T-helper 9 cell (primary cell): ENCODE measurements around the gene DNAH3.
"Not testable (repeated sequence)": the region's sequence is repeated elsewhere in the genome, so short reads cannot be mapped to it uniquely, and the experiment has no call there.

Source experiments
- DNase-seq: peaks from one replicate; pipeline ENCODE4 v3.0.0-alpha.2; 2020
- total RNA-seq, 2 donors: gene quantifications; one replicate each; lab custom pipeline; 2026; lab: John Stamatoyannopoulos, UW

The DNAH3 gene, protein sequence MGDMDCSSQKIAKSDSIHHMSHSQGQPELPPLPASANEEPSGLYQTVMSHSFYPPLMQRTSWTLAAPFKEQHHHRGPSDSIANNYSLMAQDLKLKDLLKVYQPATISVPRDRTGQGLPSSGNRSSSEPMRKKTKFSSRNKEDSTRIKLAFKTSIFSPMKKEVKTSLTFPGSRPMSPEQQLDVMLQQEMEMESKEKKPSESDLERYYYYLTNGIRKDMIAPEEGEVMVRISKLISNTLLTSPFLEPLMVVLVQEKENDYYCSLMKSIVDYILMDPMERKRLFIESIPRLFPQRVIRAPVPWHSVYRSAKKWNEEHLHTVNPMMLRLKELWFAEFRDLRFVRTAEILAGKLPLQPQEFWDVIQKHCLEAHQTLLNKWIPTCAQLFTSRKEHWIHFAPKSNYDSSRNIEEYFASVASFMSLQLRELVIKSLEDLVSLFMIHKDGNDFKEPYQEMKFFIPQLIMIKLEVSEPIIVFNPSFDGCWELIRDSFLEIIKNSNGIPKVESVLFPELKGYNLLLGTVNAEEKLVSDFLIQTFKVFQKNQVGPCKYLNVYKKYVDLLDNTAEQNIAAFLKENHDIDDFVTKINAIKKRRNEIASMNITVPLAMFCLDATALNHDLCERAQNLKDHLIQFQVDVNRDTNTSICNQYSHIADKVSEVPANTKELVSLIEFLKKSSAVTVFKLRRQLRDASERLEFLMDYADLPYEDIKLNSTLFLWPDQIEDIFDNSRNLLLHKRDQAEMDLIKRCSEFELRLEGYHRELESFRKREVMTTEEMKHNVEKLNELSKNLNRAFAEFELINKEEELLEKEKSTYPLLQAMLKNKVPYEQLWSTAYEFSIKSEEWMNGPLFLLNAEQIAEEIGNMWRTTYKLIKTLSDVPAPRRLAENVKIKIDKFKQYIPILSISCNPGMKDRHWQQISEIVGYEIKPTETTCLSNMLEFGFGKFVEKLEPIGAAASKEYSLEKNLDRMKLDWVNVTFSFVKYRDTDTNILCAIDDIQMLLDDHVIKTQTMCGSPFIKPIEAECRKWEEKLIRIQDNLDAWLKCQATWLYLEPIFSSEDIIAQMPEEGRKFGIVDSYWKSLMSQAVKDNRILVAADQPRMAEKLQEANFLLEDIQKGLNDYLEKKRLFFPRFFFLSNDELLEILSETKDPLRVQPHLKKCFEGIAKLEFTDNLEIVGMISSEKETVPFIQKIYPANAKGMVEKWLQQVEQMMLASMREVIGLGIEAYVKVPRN (N-terminal part only)
- 0 to 0.07 reads per million in 2 donors for total RNA-seq

DNA sequence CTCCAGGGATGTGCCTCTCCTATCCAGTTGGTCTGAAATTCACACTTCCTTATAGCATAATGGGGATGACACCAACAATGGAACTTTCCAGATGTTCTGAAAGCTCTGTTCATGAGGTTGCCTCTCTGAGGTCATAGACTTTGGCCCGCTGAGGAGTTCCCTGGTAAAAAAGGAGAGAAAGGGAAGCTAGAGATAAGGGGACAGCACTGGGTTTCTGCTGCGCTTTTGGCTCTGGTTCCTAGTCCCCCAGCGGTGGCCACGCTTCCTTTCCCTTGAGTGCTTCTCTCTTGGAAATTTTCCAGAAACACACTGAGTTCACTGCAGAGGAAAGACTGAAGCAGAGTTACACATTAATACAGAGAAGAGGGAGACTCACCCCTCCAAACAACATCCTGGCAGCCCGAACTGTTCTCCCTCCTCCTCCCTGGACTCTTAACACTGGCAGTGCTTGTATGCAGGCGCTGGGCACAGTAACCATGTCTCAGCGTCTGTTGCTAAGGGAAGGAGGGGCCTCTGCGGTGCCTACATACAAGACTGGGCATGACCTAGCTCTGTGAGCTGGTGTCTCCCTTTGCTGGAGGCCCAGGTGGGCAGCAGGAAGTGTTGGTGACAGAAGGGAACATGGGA lies at the start of gene DNAH3:
Gene DNAH3 (minus strand): TSS at position 472 of the 627 bp plus-strand sequence. CDS start 527 bp downstream, outside the sequence.
- DNase-seq, result no peak

DNA sequence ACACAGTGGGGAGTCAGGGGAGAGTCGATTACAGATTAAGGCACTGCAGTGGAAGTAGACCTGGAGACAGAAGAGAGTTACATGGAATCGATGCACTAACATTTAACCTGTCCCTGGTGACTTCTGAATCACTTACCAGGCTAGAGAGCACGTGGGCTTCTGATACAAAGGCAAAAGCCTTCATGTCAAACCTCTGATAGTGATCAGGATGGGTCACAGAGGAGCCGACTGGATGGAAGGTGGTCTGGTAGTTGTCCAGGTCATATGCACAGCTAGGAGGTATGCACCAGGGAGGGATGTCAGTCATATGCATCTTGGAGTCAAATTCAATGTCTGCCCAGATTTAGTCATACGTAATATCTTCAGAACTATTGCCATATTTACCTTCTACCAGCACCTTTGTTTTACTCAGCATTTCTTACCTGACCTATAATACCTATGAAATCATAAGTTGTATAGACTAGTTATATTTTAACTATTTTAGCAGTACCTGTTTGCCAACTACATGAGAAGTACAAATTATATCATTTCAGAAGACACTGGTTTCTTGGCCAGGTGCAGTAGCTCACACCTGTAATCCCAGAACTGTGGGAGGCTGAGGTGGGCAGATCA lies 49.1 kb upstream of the DNAH3 start:
- no peak for DNase-seq

DNA sequence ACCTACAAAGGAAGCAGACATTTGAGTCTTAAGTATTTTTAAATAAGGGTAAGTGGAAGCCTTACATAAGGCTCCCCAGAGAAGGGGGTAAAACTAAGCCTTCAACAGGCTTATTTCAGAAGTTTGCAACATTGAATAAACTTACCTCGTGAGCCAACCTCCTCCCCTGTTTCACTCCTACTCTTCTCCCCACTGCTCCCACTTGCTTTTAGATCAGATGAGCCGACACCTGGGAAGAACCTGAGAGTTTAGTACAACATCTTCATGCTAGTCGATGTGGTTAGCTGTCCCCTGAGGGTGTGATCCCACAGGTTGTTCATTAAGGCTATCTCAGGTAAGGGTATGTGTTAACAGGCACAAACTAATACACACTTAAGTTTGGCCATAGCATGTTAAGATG lies 47.0 kb upstream of the DNAH3 start:
- no peak for DNase-seq

DNA sequence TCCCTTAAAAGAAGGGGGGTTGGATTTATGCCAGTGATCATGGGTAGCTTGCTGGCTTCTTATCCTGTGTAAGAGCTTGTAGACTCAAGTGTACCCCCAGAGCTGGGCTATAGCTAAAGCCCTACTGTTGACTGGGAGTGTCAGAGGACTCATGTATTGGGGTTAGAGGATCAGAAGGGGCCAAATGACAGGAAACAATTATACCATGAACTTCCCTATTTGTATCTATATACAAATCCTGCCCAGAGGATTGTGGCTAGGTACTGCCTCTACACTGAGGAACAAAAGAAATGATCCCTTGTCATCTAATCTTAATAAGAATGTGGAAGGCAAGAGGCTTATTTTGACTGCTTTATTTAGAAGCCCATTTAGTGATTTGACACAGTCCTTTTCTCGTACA lies 46.5 kb upstream of the DNAH3 start:
- DNase-seq, result no peak

DNA sequence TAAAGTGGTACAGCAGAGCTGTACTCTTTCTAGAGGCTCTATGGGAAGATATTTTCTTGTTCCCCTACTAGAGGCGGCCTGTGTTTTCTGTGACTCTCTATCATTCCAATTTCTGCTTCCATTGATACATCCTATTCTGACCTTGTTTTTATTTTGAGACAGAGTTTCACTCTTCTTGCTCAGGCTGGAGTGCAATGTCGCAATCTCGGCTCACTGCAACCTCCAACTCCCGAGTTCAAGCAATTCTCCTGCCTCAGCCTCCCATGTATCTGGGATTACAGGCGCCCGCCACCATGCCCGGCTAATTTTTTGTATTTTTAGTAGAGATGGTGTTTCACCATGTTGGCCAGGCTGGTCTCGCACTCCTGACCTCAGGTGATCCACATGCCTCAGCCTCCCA lies 44.7 kb upstream of the DNAH3 start:
- not testable (repeated sequence) for DNase-seq

DNA sequence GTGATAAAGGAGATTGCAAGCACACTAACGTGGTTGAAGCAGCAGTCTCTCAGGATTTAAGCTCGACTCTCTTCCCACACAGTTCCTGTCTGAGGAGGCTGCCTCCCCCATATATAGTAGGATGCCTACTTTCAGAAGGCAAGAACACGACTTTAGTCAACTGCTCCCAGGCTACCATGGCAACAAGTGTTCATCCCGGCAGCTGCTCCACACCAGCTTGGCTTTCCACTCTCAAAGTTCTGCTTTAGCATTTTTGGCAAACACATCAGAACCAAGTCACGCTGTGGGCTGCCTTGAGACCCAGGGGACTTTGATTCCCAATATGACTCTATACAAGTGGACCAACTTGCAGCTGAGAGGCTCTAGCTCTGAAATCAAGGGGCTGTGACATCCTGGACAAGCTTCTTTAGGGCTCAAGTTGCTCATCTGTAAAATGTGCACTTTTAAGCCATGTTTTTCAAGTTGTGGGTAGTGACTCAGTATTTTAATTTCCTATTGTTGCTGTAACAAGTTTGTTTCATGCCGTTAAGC lies 44.2 kb upstream of the DNAH3 start:
- DNase-seq, result no peak

DNA sequence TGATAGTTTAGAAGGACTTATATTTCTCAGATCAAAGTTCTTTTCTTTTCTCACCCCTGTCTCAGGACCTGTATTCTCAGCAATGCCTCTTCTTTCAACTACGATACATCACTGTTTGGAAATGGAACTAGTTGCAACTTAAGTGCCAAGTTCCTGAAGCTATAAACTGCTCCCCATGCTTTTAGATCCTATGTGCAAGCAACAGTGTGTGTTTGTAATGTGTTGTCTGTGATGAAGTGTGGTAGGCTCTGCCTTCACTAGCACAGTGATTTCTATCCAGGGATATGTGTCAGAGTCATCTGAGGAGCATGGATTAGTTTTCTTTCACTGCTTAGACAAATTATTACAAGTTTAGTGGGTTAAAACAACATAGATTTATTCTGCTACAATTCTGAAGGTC lies 42.3 kb upstream of the DNAH3 start:
- no peak for DNase-seq

DNA sequence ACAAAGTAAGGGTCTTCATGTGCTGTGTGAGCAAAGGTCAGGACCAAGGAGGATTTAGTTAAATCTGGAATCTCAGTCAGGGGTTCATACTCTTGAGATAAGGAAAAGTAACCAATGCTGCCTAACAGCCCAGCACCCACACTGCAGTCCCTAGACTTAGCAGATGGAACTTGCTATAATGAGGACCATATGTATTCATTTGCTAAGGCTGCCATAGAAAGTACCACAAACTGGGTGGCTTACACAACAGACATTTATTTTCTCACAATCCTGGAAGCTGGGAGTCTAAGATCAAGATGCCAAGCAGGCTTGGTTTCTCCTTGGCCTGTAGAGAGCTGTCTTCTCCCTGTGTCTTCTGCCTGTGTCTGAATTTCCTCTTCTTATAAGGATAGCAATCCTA lies 40.0 kb upstream of the DNAH3 start:
- DNase-seq, result no peak

DNA sequence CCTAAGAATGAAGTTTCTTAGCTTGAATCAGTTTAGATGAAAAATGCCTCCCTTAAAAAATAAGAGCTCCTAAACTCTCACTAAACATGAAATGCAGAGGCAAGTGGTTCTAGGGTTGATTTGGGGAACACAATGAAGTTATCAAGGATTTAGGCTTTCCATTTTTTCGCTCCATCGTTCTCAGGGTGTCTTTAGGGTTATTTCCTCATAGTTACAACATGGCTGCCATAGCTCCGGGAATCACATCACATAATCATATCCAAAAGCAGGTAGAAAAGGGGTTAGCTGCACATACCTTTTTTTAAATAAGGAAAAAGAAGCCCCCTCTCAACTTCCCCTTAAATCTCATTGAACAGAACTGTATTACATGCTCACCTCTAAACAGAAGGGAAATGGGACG lies 39.4 kb upstream of the DNAH3 start:
- no peak for DNase-seq

DNA sequence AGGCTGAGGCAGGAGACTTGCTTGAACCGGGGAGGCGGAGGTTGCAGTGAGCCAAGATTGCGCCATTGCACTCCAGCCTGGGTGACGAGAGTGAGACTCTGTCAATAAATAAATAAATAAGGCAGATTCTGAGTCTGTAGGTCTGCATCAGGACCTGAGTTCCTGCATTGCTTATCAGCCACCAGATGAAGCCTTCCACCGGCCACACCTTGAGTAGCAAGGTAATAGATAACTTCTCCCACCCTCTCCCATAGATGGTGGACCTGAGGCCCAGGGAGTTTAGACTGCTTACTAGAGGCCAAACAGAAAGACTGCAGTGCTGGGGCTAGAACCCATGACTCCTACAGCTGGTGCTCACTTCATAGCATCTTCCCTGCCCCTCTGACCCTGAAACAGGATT lies 38.7 kb upstream of the DNAH3 start:
- no peak for DNase-seq

DNA sequence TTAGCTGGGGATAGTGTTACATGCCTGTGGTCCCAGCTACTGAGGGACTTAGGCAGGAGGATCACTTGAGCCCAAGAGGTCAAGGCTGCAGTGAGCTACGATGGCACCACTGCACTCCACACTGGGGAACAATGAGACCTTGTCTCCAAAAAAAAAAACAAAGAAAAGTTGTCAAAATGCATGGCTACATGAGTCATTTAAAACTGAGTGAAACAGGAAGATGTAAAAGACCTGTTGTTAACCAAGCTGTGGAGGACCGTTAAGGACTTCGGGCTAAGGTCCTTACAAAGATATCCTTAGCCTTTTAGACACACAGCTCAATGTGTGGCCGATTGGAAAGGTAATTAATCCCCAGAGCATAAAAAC lies 35.7 kb upstream of the DNAH3 start:
- no peak for DNase-seq

DNA sequence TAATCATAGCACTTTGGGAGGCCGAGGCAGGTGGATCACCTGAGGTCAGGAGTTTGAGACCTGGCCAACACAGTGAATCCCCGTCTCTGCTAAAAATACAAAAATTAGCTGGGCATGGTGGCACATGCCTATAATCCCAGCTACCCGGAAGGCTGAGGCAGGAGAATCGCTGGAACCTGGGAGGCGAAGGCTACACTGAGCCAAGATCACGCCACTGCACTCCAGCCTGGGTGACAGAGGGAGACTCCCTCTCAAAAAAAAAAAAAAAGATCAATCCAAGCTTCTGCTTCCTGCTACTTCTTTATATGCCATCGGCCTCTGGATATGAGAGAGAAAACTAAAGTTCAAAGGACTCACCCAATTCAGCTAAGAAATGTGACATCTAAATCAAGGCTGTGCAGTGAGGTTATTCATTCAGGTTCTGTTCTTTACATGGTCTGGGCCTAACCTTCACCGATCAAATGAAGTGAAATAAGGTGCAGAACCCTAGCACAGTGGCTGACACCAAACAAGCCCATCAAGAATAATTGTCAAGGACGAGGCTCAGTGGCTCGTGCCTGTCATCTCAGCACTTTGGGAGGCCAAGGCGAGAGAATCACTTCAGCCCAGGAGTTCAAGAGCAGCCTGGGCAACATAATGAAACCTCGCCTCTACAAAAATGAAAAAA lies 35.1 kb upstream of the DNAH3 start:
- DNase-seq, result no peak

DNA sequence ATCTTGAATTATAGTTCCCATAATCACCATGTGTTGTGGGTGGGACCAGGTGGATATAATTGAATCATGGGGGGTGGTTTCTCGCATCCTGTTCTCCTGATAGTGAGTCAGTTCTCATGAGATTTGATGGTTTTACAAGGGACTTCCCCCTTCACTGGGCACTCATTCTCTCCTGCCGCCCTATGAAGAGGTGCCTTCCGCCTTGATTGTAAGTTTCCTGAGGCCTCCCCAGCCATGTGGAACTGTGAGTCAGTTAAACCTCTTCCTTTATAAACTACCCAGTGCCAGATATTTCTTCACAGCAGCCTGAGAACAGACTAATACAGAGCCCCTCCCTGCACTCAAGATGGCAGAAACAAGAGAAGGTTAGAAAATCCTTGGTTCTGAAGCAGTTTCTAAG lies 34.2 kb upstream of the DNAH3 start:
- no peak for DNase-seq

DNA sequence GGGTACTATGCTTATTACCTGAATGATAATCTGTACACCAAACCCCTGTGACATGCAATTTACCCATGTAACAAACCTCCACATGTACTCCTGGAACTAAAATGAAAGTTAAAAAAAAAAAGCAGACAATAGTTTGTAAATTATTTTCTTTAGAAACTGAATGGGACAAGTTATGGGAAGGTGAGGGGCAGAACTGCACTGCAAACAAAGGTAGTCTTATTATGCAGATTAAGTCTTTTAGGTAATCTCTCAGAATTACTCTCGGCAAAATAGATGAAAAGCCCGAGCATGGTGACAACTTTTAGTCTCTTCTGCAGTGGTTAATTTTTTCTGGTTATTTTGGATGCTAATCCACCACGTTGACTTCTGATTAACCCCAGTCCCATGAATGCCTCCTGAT lies 33.3 kb upstream of the DNAH3 start:
- no peak for DNase-seq

DNA sequence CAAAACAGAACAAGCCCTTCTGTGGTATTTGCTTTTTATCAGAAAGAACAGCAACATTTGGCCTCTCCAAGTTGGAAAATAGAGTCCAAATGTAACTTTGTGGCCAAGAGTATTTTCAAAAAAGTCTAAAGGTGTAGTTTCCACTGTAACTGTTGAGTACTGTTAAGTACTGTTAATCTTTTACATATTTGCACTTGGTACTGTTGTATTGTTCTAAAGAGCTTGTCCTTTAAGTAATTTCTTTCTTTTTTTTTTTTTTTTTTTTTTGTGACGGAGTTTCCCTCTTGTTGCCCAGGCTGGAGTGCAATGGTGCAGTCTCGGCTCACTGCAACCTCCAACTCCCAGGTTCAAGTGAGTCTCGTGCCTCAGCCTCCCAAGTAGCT lies 29.3 kb upstream of the DNAH3 start:
- no peak for DNase-seq

DNA sequence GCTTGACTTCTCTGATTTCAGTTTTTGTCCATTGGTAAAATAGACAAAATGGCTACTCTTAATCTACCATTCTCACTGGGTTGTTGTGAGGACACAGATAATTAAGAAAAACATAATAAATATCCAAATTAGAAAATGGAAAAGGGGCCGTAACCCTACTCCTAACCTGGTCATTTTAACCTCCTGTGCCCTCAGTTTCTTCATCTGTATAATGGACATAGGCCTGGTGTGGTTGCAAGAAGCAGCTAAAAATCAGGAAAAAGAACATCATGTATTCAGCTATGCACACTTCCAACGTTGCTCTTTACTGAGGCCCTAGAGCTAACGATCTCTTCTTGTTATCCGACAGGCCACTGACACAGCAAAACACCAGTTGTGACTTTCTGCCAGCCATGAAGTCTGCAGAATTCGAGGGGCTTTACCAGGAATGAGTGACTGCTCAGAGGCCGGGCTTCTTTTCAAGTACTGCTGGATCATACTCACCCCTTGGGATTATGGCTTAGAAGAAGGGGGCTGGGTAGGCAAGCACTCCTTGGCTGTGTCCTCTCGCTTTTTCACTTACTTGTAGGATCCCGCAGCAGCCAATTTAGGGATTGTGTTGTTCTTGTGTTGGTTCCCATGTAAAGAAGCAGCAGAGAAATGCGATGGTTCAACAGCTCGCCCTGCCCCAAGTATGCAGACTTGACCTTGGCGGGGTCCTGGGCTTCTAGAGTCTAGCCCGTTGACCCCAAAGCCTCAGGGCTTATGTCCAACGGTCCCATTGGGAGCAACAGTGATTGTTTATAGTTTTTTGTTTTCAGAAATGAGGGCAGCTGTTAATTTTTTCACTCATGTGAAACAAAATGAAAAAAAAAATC lies 28.7 kb upstream of the DNAH3 start:
- DNase-seq, result no peak

DNA sequence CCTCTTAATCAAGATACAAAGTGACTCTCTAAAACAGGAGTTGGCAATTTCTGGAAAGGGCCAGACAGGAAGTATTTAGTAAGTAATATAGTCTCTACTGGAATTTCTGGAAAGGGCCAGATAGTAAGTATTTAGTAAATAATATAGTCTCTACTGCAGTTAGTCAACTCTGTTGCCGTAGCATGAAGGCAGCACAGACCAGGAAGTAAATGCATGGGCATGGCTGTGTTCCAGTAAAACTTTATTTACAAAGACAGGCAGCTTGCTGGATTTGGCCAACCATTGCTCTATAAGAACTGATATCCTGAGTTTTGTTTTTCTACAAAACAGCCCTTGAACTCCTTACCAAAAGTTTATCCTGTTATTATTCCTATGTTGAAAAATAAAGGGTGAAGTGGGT lies 24.8 kb upstream of the DNAH3 start:
- DNase-seq, result no peak

DNA sequence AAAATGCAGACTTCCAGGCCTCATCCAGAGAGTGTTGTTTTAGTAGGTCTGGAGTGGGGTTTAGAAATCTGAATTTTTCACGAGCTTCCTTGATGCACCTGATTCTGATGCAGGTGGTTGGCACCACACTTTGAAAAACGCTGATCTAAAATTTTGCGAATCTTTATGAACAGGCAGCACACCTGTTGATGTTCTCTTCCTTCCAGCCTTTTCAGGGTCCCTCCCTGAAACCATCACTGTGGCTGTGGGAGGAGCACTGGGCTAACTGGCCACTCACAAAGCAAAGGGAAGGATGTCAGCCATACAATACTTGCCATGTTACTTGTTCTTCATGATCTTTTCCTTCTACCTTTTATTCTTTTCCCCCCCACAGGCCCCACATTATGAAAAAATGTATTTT lies 22.0 kb upstream of the DNAH3 start:
- DNase-seq, result no peak

DNA sequence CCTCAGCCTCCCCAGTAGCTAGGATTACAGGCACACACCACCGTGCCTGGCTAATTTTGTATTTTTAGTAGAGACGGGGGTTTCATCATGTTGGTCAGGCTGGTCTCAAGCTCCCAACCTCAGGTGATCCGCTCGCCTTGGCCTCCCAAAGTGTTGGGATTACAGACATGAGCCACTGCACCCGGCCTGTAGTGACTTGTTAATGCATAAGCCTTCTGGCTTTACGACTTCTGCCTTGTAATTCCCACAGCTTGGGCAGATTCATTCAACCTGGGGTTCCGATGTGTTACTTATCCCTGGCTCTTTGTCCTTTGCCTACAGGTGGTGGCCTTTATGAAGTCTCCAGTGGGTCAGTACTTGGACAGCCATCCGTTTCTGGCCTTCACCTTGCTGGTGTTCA lies 19.5 kb upstream of the DNAH3 start:
- DNase-seq, result not testable (repeated sequence)

DNA sequence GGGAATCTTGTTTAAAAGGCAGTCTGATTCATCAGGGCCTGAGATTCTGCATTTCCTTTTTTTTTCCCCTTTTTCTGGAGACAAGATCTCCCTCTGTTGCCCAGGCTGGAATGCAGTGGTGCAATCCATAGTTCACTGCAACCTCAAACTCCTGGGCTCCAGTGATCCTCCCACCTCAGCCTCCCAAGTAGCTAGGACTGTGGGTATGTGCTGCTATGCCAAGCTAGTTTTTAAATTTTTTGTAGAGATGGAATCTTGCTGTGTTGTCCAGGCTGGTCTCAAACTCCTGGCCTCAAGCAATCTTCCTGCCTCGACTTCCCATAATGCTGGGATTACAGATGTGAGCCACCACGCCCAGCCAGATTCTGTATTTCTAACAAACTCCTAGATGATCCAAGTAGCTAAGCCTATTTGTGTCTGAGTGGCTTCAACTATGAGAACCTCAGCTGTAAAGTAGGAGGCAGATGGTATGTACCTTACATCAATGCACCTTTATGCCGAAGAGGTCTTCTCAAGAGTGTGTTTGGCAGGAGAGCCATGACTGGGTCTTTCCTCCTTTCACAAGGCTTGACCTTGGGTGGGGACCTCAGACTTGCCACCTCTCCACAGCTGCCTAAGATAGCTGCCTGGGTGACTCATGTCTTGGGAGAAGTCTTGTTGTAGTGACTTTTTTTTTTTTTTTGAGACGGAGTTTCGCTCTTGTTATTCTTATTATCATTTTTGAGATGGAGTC lies 18.8 kb upstream of the DNAH3 start:
- no peak for DNase-seq
